Stimulated activated CD8-positive, alpha-beta memory T cell treated with anti-CD3 and anti-CD28 coated beads, Interleukin-7, amount 100 ng/mL, for 1 hour (primary cell): ENCODE data around the gene DDIT3.

ENCODE experiments used
- DNase-seq, 2 donors: peaks; one replicate each; pipeline ENCODE4 v3.0.0-alpha.2; 2020; ENCODE audit warnings: low read depth in 2 of 2

The DDIT3 gene

GRCh38 chr12:57467915-57468314 lies 52.4 kb downstream of the DDIT3 start:
- DNase-seq = no peak

- DNase-seq = no peak
These were observed 53.0 kb downstream of the DDIT3 start for GRCh38 chr12:57467212-57467874.
